ENCODE data around the gene GALNT13. TPM values are rescaled to one million over a fixed set of nuclear protein-coding genes. Genes with fewer than 3 reads are reported as not detected.

Gene GALNT13
- total and polyA plus RNA-seq, 2 of the 13 experiments (the other 11 are each of a cell fraction or from before 2014, with no cell fraction given) = 1.3 to 5.0 TPM

DNA sequence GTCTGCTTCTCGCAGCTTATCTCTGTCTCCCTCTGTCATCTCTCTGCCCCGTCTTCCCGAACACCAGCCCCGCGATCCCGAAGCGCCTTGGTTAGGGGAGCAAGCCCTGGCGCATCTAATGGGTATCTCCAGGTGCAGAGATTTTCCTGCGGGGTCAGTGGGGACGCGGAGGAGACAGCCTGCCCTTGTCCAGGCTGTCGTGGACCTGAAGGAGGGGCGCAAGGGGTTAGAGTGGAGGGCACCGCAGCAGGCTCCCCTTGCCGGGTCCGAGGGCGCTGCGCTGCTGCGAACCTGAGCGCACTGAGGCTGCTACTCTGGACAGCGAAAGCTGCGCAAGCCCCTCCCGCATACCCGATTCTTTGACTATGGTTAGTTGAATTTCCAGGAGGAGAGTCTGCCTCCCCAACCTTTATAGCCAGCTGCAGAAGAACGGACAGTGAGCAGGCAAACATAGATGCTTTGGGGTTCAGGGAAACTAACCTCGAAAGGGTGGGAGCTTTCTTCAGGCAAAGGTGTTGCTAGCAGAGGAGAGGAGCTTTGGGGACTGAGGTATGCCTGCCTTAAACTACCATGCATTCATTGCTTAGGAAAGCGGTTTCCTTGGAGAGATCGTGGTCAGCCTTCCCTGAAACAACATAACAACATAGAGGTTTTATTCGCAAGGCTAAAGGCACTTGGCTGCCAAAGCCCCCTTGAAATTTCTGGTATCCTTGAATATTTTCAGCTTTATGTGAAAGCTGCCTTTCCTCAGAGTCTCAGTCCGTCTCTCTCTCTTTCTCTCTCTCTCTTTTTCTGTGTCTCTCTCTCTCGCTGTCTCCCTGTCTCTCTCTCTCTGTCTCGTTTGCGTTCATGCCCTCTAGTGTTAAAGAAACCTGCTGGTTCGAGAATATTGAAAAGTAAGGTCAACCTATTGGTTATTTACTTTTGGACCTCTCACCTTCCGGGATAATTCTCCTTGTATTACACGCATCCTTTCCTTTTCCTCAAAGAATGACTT is 1.6 kb downstream of the GALNT13 start:
- H3K4me1 ChIP-seq (ENCODE audit: insufficient read depth, low read length) = no peaks in the 10 kb centered on the region
- peak overlapping the region; percentile 6 for H3K4me2 ChIP-seq (ENCODE audit: low read depth, low read length)
- CTCF ChIA-PET (ENCODE audit: low intra/inter-chr PET ratio, low total read pairs) = no interaction called here
- in situ Hi-C loops (cut with HindIII; ENCODE audit: extremely low pct_ligation_motif_present, low pct_unique_long_range_greater_than_20kb) = no loop called here
- H3K36me3 ChIP-seq (replicated peaks in 1 of 2; ENCODE audit: control insufficient read depth in 1 of 2, insufficient read depth in 2 of 2, low read length in 2 of 2) = no peaks in the 10 kb centered on the region
- peak; percentile 39 for FAIRE-seq
- BruUV-seq (replicated peaks) = no TSS peak
- no peaks in the 10 kb centered on the region for H3K9me3 ChIP-seq (ENCODE audit: low read length)
- WGBS (ENCODE audit: low lambda C conversion rate) = 46% methylated on average over 33 of the region's 36 CpGs
- no peaks in the 10 kb centered on the region for H4K20me1 ChIP-seq (ENCODE audit: insufficient read depth, low read length)
- no peak overlapping the region for H3K27ac ChIP-seq (ENCODE audit: extremely low read length, insufficient read depth, low read length)
- H3K4me3 ChIP-seq (replicated peaks in 1 of 3; ENCODE audit: insufficient read depth in 1 of 3, low read depth in 2 of 3, low read length in 3 of 3) = no peak overlapping the region; a peak in 1 of 6 replicates
- no peak overlapping the region for H3K9ac ChIP-seq (ENCODE audit: insufficient read depth, low read depth, low read length)
- intact Hi-C loops (cut with micrococcal nuclease; ENCODE audit: unreplicated experiment) = loop anchor here (5.0 kb wide), 1 partner anchor 1349 kb away; no protein-coding TSS in a partner anchor
- POLR2A ChIA-PET = no interaction called here
- ATAC-seq = no peak
- DNase-seq (ENCODE audit: low spot score) = no peak
- no peaks in the 10 kb centered on the region for H3K79me2 ChIP-seq (ENCODE audit: insufficient read depth, low read length)
- no peak overlapping the region for H2AFZ ChIP-seq (ENCODE audit: low read length)
- TF ChIP-seq ZBTB3 (CRISPR knock-in tag; IDR thresholded peaks at IDR 0.05; ENCODE audit: borderline replicate concordance, low read depth) = no peak
- H3K27me3 ChIP-seq (ENCODE audit: control insufficient read depth in 1 of 2, insufficient read depth in 2 of 2, low read length in 2 of 2) = peaks cover 2 to 24% of the 10 kb centered on the region in 2 experiments; a peak in 2 of 5 replicates

DNA sequence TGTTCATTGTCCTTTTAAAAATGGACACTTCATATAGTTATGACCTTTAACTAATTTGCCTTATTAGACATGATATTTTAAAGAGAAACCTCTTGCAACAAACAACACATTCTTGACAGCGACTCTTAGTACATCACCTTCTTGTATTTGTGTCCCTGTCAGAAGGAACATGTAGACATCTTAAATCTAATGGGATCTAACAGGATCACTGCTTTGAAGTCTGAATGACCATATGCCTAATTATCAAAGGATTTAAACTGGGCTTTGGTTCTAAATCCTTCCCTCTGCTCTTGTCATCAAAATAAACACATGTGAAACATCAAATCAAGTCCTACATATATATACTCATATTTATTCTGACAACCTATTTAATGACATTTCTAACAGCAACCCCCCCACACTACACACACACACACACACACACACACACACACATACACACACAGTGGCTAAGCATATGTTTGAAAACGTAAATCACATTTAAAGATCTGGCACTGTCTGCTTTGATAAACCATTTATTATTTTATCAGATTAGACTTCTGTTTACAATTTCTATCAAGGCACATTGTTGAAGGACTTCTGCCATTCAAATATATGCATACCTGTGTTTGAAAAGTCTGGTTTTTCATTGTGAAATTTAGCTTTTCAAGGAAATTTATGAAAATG is 4.2 kb downstream of the GALNT13 start:
- H3K9me3 ChIP-seq (ENCODE audit: low read length) = no peaks in the 10 kb centered on the region
- H4K20me1 ChIP-seq (ENCODE audit: insufficient read depth, low read length) = no peaks in the 10 kb centered on the region
- POLR2A ChIA-PET = no interaction called here
- no peak overlapping the region for H3K27ac ChIP-seq (ENCODE audit: extremely low read length, insufficient read depth, low read length)
- no peak for ATAC-seq
- no peak for FAIRE-seq
- H3K27me3 ChIP-seq (ENCODE audit: control insufficient read depth in 1 of 2, insufficient read depth in 2 of 2, low read length in 2 of 2) = peaks cover 2 to 24% of the 10 kb centered on the region in 2 experiments; a peak in 2 of 5 replicates
- in situ Hi-C loops (cut with HindIII; ENCODE audit: extremely low pct_ligation_motif_present, low pct_unique_long_range_greater_than_20kb) (no loop called here), intact Hi-C loops (cut with micrococcal nuclease; ENCODE audit: unreplicated experiment) (no loop called here)
- BruUV-seq (replicated peaks) = no TSS peak
- 5% methylated on average over 2 of the region's 2 CpGs for WGBS (ENCODE audit: low lambda C conversion rate)
- CTCF ChIA-PET (ENCODE audit: low intra/inter-chr PET ratio, low total read pairs) = no interaction called here
- no peak overlapping the region for H3K9ac ChIP-seq (ENCODE audit: insufficient read depth, low read depth, low read length)
- H3K4me3 ChIP-seq (replicated peaks in 1 of 3; ENCODE audit: insufficient read depth in 1 of 3, low read depth in 2 of 3, low read length in 3 of 3) = no peak overlapping the region
- no peak overlapping the region for H2AFZ ChIP-seq (ENCODE audit: low read length)
- no peak for DNase-seq (ENCODE audit: low spot score)
- no peak overlapping the region for H3K4me2 ChIP-seq (ENCODE audit: low read depth, low read length)
- no peaks in the 10 kb centered on the region for H3K36me3 ChIP-seq (replicated peaks in 1 of 2; ENCODE audit: control insufficient read depth in 1 of 2, insufficient read depth in 2 of 2, low read length in 2 of 2)
- H3K4me1 ChIP-seq (ENCODE audit: insufficient read depth, low read length) = no peaks in the 10 kb centered on the region
- no peaks in the 10 kb centered on the region for H3K79me2 ChIP-seq (ENCODE audit: insufficient read depth, low read length)
- TF ChIP-seq TBL1XR1 (IDR thresholded peaks at IDR 0.05; ENCODE audit: borderline replicate concordance, low read length, partially characterized antibody) = no peak
- TF ChIP-seq ZBTB42 (CRISPR knock-in tag; IDR thresholded peaks at IDR 0.05) = no peak
- TF ChIP-seq GABPB1 (CRISPR knock-in tag; IDR thresholded peaks at IDR 0.05) = no peak
- TF ChIP-seq ZNF350 (CRISPR knock-in tag; IDR thresholded peaks at IDR 0.05; ENCODE audit: borderline replicate concordance, low read depth) = no peak
- TF ChIP-seq ATM (IDR thresholded peaks at IDR 0.05; ENCODE audit: borderline replicate concordance) = no peak
- TF ChIP-seq ZBTB20 (CRISPR knock-in tag; IDR thresholded peaks at IDR 0.05; ENCODE audit: borderline replicate concordance, low read depth) = no peak
- TF ChIP-seq ZMYM4 (CRISPR knock-in tag; IDR thresholded peaks at IDR 0.05) = no peak
- TF ChIP-seq, protein P1, sequence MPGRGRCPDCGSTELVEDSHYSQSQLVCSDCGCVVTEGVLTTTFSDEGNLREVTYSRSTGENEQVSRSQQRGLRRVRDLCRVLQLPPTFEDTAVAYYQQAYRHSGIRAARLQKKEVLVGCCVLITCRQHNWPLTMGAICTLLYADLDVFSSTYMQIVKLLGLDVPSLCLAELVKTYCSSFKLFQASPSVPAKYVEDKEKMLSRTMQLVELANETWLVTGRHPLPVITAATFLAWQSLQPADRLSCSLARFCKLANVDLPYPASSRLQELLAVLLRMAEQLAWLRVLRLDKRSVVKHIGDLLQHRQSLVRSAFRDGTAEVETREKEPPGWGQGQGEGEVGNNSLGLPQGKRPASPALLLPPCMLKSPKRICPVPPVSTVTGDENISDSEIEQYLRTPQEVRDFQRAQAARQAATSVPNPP (CRISPR knock-in tag; IDR thresholded peaks at IDR 0.05) = no peak
- TF ChIP-seq KLF9 (CRISPR knock-in tag; IDR thresholded peaks at IDR 0.05; ENCODE audit: low read depth) = no peak
- TF ChIP-seq ZBTB49 (CRISPR knock-in tag; IDR thresholded peaks at IDR 0.05; ENCODE audit: borderline replicate concordance) = no peak
- TF ChIP-seq PHB2 (IDR thresholded peaks at IDR 0.05; ENCODE audit: partially characterized antibody) = no peak
